Loucy (cell line): ENCODE data around the gene ORC2.

Source experiments
- EZH2phosphoT487 ChIP-seq: fragments of 200-600 bp; IDR thresholded peaks from 2 replicates; pipeline ENCODE4 v1.6.1; 2018; ENCODE audit warnings: antibody characterized with exemption, mild to moderate bottlenecking, moderate library complexity, borderline replicate concordance
- TF ChIP-seq, protein P1 (sequence below): fragments of 200-600 bp; sonication (generic); conservative IDR thresholded peaks from 2 replicates; pipeline ENCODE4 v1.5.1; 2014; ENCODE audit warnings: mild to moderate bottlenecking, antibody characterized with exemption, low read length

- TF ChIP-seq, protein P1, sequence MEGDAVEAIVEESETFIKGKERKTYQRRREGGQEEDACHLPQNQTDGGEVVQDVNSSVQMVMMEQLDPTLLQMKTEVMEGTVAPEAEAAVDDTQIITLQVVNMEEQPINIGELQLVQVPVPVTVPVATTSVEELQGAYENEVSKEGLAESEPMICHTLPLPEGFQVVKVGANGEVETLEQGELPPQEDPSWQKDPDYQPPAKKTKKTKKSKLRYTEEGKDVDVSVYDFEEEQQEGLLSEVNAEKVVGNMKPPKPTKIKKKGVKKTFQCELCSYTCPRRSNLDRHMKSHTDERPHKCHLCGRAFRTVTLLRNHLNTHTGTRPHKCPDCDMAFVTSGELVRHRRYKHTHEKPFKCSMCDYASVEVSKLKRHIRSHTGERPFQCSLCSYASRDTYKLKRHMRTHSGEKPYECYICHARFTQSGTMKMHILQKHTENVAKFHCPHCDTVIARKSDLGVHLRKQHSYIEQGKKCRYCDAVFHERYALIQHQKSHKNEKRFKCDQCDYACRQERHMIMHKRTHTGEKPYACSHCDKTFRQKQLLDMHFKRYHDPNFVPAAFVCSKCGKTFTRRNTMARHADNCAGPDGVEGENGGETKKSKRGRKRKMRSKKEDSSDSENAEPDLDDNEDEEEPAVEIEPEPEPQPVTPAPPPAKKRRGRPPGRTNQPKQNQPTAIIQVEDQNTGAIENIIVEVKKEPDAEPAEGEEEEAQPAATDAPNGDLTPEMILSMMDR = no peak
- no peak for TF ChIP-seq EZH2phosphoT487
These were observed 43.2 kb upstream of the ORC2 start for GRCh38 chr2:201006704-201007103.
